HG03439 (cell line): Measurements from ENCODE around the gene GPC5.
"Not testable (repeated sequence)": the region's sequence is repeated elsewhere in the genome, so short reads cannot be mapped to it uniquely, and the experiment has no call there.

Experiments used
- ATAC-seq: cut with Tn5 transposase; IDR thresholded peaks from one replicate; pipeline ENCODE4 v1.9.1; 2021; ENCODE audit warnings: mild to moderate bottlenecking, moderate library complexity; ENCODE audit not compliant: unreplicated experiment

The GPC5 gene

GRCh38 chr13:92232871-92233270 is 834.5 kb downstream of the GPC5 start:
- no peak for ATAC-seq

DNA sequence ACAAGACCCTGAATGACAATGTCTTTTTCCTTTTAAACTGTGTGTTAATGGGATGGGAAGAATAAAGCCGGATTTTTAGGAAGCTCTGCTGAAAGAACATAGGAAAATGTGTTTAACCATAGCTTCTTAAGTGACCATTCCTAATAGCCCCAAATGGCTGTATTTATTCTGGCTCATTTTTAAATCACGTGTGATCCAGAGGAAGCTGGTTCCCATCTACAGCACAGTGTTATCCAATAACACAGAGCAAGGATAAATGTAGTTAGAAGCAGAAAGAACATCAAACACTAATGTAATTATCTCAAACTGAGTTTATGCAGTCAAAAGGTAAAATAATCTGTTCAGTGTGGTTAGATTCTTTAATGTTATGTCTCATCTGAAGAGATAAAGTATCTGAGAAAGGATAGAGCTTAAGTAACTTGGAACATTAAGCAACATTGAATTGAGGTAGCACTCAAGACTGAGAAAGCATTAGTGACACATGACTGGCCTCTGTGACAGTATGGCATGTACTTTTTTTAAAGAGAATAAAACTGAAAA is 853.3 kb downstream of the GPC5 start:
- no peak for ATAC-seq

GRCh38 chr13:92255526-92255925 is 857.1 kb downstream of the GPC5 start:
- no peak for ATAC-seq

DNA sequence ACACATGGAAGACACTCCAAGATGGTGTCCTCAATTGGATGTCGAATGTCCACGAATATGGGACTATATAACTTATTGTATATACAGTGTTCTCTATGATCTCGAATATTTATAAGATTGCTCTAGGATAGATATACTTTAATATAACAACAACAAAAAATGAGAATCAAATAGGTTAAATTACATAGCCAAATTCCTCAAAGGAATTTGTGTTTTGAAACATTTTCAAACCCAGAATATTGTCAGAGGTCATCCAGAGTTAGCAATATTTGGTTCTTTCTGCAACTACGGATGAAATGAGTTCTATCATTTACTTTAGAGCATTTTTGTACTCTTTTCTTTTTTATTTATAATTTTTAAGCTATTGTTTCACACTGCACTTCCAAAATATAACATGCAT is 857.8 kb downstream of the GPC5 start:
- ATAC-seq = no peak

GRCh38 chr13:92259046-92259445 is 860.6 kb downstream of the GPC5 start:
- ATAC-seq = no peak

DNA sequence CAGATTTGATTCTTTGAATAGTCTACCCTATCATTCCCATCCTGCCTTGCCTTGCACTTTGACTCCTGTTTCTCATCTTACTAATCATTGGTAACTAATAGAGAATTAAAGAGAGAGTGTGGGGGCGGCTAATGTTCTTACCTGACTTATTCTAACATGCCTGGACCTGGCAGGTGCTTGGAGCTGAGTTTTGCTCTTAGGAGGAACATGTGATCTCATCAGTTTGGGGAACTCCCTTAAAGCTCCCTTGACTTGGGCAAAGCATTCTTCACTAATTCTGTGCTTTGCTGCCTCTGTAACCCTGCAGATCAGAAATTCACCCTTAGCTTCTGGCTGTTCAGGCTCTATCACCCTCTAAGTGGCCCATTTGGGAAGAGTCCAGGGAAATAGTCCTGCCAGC is 861.1 kb downstream of the GPC5 start:
- no peak for ATAC-seq

- no peak for ATAC-seq
Observed at GRCh38 chr13:92260363-92260762, 861.9 kb downstream of the GPC5 start.

- no peak for ATAC-seq
Observed at GRCh38 chr13:92262100-92262788, 863.8 kb downstream of the GPC5 start.

- no peak for ATAC-seq
Observed at GRCh38 chr13:92265408-92265807, 867.0 kb downstream of the GPC5 start.

GRCh38 chr13:92270990-92271389 is 872.6 kb downstream of the GPC5 start:
- ATAC-seq = no peak

DNA sequence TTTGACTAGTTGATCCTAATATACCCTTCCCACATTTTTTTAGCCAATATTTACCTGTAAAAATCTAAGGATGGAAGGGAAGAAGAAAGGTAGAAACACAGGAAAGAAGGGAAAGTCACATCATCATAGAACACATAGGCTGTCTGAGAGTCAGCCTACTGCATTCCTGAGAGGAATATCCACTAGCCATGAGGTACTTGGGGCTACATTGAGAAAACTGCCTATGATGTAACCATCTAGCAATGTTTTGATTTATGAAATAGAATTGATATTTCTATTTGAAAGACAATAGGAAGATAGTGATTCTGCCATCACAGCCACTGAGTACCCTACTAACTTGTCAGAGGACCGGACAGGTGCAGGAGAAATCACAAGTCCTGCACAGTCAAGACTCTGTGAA is 873.8 kb downstream of the GPC5 start:
- no peak for ATAC-seq

- not testable (repeated sequence) for ATAC-seq
Observed at GRCh38 chr13:92280986-92281385, 882.6 kb downstream of the GPC5 start.

DNA sequence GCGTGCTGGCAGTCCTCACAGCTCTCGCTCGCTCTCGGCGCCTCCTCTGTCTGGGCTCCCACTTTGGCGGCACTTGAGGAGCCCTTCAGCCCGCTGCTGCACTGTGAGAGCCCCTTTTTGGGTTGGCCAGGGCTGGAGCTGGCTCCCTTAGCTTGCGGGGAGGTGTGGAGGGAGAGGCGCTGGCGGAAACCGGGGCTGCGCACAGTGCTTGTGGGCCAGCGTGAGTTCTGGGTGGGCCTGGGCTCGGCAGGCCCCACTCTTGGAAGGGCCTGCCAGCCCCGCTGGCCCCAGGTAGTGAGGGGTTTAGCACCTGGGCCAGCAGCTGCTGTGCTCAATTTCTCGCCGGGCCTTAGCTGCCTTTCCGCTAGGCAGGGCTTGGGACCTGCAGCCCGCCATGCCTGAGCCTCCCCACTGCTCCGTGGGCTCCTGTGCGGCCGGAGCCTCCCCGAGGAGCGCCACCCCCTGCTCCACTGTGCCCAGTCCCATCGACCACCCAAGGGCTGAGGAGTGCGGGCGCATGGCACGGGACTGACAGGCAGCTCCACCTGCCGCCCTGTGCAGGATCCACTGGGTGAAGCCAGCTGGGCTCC is 892.4 kb downstream of the GPC5 start:
- not testable (repeated sequence) for ATAC-seq

DNA sequence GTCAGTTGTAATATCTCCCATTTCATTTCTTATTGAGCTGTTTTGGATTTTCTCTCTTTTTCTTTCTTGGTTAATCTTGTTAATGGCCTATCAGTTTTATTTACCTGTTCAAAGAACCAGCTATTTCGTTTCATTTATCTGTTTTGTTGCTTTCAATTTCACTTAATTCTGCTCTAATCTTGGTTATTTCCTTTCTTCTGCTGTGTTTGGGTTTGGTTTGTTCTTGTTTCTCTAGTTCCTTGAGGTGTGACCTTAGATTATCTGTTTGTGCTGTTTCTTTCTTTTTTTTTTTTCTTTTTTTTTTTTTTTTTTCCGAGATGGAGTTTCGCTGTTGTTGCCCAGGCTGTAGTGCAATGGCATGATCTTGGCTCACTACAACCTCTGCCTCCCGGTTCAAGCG is 896.1 kb downstream of the GPC5 start:
- not testable (repeated sequence) for ATAC-seq

- ATAC-seq = not testable (repeated sequence)
Observed at GRCh38 chr13:92296154-92296671, 897.8 kb downstream of the GPC5 start.

GRCh38 chr13:92297971-92298942 is 899.8 kb downstream of the GPC5 start:
- no peak for ATAC-seq

DNA sequence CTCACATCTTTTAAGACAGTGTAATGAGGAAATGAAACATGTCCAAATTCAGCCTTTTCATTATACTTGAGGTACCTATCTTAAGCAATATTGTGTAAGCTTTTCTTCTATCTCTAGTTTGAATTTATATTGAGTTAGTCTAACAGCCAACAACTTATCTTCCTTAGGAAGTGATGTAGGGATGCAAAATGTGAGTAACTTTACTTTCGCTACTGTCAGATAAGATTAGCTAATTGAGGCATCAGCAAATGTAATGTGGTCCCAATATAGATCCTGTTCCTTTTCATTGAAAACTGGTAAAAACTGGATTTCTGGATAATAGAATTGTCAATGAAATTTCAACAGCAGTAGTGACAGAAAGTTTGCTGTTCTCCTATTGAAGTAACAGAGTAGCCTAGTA is 902.2 kb downstream of the GPC5 start:
- no peak for ATAC-seq

DNA sequence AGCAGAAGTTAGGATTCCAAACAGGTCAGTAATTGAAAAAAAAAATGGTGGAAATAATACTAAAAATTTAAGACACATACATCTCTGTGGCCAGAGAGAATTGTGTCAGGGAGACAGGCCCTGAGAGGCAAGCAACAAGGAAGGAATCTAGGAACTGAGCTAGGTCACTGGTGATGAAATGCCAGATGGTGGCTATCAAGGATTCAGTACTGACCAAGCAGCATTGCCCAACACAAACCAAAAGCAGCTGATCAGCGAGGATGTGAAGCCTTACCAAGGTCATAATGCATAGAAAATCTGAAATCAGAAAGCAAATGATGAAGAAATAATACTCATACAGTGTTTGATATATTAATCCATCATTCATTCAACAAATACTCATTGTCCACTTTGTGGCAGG is 905.0 kb downstream of the GPC5 start:
- ATAC-seq = no peak

- no peak for ATAC-seq
Observed at GRCh38 chr13:92307752-92308151, 909.3 kb downstream of the GPC5 start.

DNA sequence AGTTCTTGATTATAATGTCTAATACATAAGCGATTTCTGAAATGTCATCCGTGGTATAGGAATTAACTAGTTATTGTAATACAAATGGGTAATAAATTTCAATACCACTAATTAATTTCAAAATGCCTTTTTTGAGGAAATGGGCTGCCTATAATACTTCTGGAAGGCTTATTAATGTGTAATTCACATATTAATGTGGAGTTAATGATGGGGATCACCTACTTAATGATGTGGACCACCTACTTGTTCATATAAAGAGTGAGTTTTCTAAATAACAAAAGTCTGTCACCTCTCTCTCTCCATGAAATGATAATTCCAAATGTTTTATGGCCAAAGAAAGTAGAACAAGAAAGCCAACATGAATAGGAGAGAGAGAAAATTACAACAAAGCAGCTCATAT is 914.4 kb downstream of the GPC5 start:
- no peak for ATAC-seq

DNA sequence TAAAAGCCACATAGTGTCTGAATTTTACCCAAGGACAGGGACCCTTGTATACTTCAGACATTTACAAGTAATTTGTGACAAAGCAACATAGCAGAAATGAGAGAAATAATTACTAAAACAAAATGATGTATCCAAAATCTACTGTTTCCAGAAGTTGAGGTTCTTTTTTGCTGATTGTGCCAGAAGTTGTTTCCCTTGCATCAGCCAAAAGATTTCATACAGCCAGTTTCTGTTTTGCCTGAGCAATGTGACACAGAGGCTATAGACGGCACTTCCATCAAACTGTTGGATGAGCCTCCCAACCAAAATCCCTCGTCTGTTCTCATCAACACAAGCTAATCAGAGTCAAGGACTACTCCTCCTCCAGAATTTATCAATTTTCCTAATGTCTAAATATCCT is 915.0 kb downstream of the GPC5 start:
- ATAC-seq = no peak
